Stimulated activated CD8-positive, alpha-beta memory T cell treated with anti-CD3 and anti-CD28 coated beads, Interleukin-4, amount 100 ng/mL, for 1 hour (primary cell): ENCODE measurements around the gene PDCD1.
A peak's percentile ranks its signal among the peaks of the same experiment; 100 is the strongest.

Experiments used
- DNase-seq, 2 donors: peaks; one replicate each; pipeline ENCODE4 v3.0.0-alpha.2; 2020; ENCODE audit warnings: low read depth in 2 of 2, low spot score in 1 of 2

PDCD1 gene

GRCh38 chr2:241852981-241853631 is 5.6 kb downstream of the PDCD1 start:
- DNase-seq = no peak

GRCh38 chr2:241852116-241852980 is 6.3 kb downstream of the PDCD1 start:
- DNase-seq = no peak

GRCh38 chr2:241851325-241852115 is 7.2 kb downstream of the PDCD1 start:
- DNase-seq = no peak

GRCh38 chr2:241850544-241851324 is 8.0 kb downstream of the PDCD1 start:
- DNase-seq = no peak

- DNase-seq = no peak
These were observed 8.8 kb downstream of the PDCD1 start for GRCh38 chr2:241849616-241850543.

- no peak for DNase-seq
These were observed 9.7 kb downstream of the PDCD1 start for GRCh38 chr2:241848761-241849615.

- DNase-seq = no peak
These were observed 12.3 kb downstream of the PDCD1 start for GRCh38 chr2:241846406-241846805.

GRCh38 chr2:241844831-241845578 is 13.7 kb downstream of the PDCD1 start:
- DNase-seq = no peak

- peak; percentile 53 to 68 for DNase-seq
These were observed 14.5 kb downstream of the PDCD1 start for GRCh38 chr2:241844066-241844728.

GRCh38 chr2:241843321-241844065 is 15.2 kb downstream of the PDCD1 start:
- no peak for DNase-seq

GRCh38 chr2:241842620-241843211 is 16.0 kb downstream of the PDCD1 start:
- DNase-seq = no peak

- DNase-seq = no peak
These were observed 16.7 kb downstream of the PDCD1 start for GRCh38 chr2:241842067-241842415.

GRCh38 chr2:241841181-241842066 is 17.3 kb downstream of the PDCD1 start:
- DNase-seq = no peak

GRCh38 chr2:241837197-241837965 is 21.3 kb downstream of the PDCD1 start:
- no peak for DNase-seq

- DNase-seq = no peak
These were observed 22.4 kb downstream of the PDCD1 start for GRCh38 chr2:241836292-241836691.
